Lower leg skin (tissue), 3 donors: ENCODE results near the gene CCDC88C.

Experiments used
- POLR2A ChIP-seq, 2 donors: fragments of 450-650 bp; IDR thresholded peaks; one replicate each; pipeline ENCODE4 v1.6.1; 2016 to 2017; ENCODE audit warnings: antibody characterized with exemption in 2 of 2, mild to moderate bottlenecking in 1 of 2, moderate library complexity in 1 of 2
- TF ChIP-seq, protein P1 (sequence below), 3 donors: fragments of 450-650 bp; IDR thresholded peaks; one replicate each; pipeline ENCODE4 v1.5.1; 2016; ENCODE audit warnings: antibody characterized with exemption in 3 of 3, mild to moderate bottlenecking in 3 of 3, moderate library complexity in 2 of 3

DNA sequence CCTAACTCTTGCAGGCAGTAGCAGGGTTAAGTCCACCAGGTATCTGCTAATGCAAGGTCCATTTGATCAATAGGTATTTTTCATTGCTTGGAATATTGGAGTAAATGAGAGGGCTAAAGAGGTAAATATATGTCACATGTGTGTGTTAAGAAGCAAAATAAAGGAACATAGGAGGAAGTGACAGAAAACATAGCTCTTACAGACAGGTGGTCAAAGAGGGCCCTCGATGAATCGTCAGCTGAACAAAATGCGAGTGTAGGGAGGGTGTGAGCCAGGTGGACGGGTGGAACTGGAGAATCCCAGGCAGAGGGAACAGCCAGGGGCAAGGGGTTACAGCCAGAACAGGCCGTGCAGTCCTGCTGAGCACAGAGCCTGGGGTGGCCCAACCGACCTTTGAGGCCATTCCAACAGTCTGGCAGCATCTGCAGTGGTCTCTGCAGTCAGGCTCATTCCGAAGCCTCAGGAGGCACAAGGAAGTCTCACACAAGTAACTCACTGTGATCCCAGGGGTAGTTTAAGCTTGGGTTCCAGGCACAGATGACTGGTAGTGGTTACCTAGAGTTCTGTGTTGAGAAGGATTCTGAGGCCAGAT, 43.2 kb downstream of the CCDC88C start:
- TF ChIP-seq POLR2A (IDR thresholded peaks at IDR 0.05) = no peak
- TF ChIP-seq, protein P1, sequence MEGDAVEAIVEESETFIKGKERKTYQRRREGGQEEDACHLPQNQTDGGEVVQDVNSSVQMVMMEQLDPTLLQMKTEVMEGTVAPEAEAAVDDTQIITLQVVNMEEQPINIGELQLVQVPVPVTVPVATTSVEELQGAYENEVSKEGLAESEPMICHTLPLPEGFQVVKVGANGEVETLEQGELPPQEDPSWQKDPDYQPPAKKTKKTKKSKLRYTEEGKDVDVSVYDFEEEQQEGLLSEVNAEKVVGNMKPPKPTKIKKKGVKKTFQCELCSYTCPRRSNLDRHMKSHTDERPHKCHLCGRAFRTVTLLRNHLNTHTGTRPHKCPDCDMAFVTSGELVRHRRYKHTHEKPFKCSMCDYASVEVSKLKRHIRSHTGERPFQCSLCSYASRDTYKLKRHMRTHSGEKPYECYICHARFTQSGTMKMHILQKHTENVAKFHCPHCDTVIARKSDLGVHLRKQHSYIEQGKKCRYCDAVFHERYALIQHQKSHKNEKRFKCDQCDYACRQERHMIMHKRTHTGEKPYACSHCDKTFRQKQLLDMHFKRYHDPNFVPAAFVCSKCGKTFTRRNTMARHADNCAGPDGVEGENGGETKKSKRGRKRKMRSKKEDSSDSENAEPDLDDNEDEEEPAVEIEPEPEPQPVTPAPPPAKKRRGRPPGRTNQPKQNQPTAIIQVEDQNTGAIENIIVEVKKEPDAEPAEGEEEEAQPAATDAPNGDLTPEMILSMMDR (IDR thresholded peaks at IDR 0.05) = no peak
